ENCODE results near the gene VANGL1.
A peak's percentile ranks its signal among the peaks of the same experiment; 100 is the strongest.
"Not testable (repeated sequence)": the region's sequence is repeated elsewhere in the genome, so short reads cannot be mapped to it uniquely, and the experiment has no call there.

The VANGL1 gene

GRCh38 chr1:115641762-115642167 lies at the start of gene VANGL1:
TSS of gene VANGL1 (plus strand) at chr1:115641970. CDS start at chr1:115651414, 9,444 bp downstream.
- peak; percentile 19 for DNase-seq (ENCODE audit: low spot score)

GRCh38 chr1:115592264-115592663 lies 49.5 kb upstream of the VANGL1 start:
- no peak for DNase-seq (ENCODE audit: low spot score)

- DNase-seq (ENCODE audit: low spot score), result no peak
Measured at GRCh38 chr1:115593365-115594259, 48.2 kb upstream of the VANGL1 start.

- no peak for DNase-seq (ENCODE audit: low spot score)
Measured at GRCh38 chr1:115594600-115594999, 47.2 kb upstream of the VANGL1 start.

GRCh38 chr1:115595279-115596079 lies 46.3 kb upstream of the VANGL1 start:
- DNase-seq (ENCODE audit: low spot score), result peak; percentile 49

- no peak for DNase-seq (ENCODE audit: low spot score)
Measured at GRCh38 chr1:115596080-115596780, 45.5 kb upstream of the VANGL1 start.

GRCh38 chr1:115604508-115604907 lies 37.3 kb upstream of the VANGL1 start:
- no peak for DNase-seq (ENCODE audit: low spot score)

- DNase-seq (ENCODE audit: low spot score), result no peak
Measured at GRCh38 chr1:115606305-115606704, 35.5 kb upstream of the VANGL1 start.

- no peak for DNase-seq (ENCODE audit: low spot score)
Measured at GRCh38 chr1:115609021-115609420, 32.7 kb upstream of the VANGL1 start.

GRCh38 chr1:115613767-115614166 lies 28.0 kb upstream of the VANGL1 start:
- DNase-seq (ENCODE audit: low spot score), result no peak

GRCh38 chr1:115620453-115620852 lies 21.3 kb upstream of the VANGL1 start:
- DNase-seq (ENCODE audit: low spot score), result no peak

- DNase-seq (ENCODE audit: low spot score), result no peak
Measured at GRCh38 chr1:115620950-115621349, 20.8 kb upstream of the VANGL1 start.

- DNase-seq (ENCODE audit: low spot score), result no peak
Measured at GRCh38 chr1:115624859-115625258, 16.9 kb upstream of the VANGL1 start.

- DNase-seq (ENCODE audit: low spot score), result no peak
Measured at GRCh38 chr1:115630342-115630741, 11.4 kb upstream of the VANGL1 start.

- DNase-seq (ENCODE audit: low spot score), result no peak
Measured at GRCh38 chr1:115632251-115633026, 9.3 kb upstream of the VANGL1 start.

GRCh38 chr1:115633606-115634005 lies 8.2 kb upstream of the VANGL1 start:
- not testable (repeated sequence) for DNase-seq (ENCODE audit: low spot score)

GRCh38 chr1:115637247-115637646 lies 4.5 kb upstream of the VANGL1 start:
- DNase-seq (ENCODE audit: low spot score), result not testable (repeated sequence)

GRCh38 chr1:115640384-115640783 lies 1.4 kb upstream of the VANGL1 start:
- no peak for DNase-seq (ENCODE audit: low spot score)

- no peak for DNase-seq (ENCODE audit: low spot score)
Measured at GRCh38 chr1:115642168-115643072, 650 bp downstream of the VANGL1 start.

- DNase-seq (ENCODE audit: low spot score), result no peak
Measured at GRCh38 chr1:115643225-115643624, 1.5 kb downstream of the VANGL1 start.

Data from CD4-positive, alpha-beta T cell treated with Interleukin-15 for 4 hours (primary cell).